NT2/D1 (cell line): ENCODE results near the gene FMR1.

Experiments used
- DNase-seq: peaks from one replicate; pipeline ENCODE4 v3.0.0-alpha.2; 2011; ENCODE audit warnings: low read depth, low spot score
- H3K27me3 ChIP-seq: 2 replicates; pipeline ENCODE4 v1.6.0; 2011; ENCODE audit warnings: mild to moderate bottlenecking; ENCODE audit not compliant: insufficient read length, insufficient read depth
- H3K36me3 ChIP-seq: 2 replicates; pipeline ENCODE4 v1.6.1; 2011; ENCODE audit warnings: mild to moderate bottlenecking, low read length, mixed read lengths; ENCODE audit not compliant: insufficient read depth, insufficient read length
- H3K4me1 ChIP-seq: 2 replicates; pipeline ENCODE4 v1.5.1; 2011; ENCODE audit not compliant: insufficient read depth, insufficient read length
- H3K4me3 ChIP-seq: 2 replicates; pipeline ENCODE4 v1.5.1; 2011; ENCODE audit warnings: low read depth; ENCODE audit not compliant: insufficient read length
- H3K9ac ChIP-seq: 2 replicates; pipeline ENCODE4 v1.6.0; 2011; ENCODE audit warnings: low read depth; ENCODE audit not compliant: insufficient read length
- H3K9me3 ChIP-seq: 2 replicates; pipeline ENCODE4 v1.5.1; 2011; ENCODE audit warnings: mild to moderate bottlenecking, low read length; ENCODE audit not compliant: insufficient read depth
- SUZ12 ChIP-seq: IDR thresholded peaks from 2 replicates; pipeline ENCODE4 v1.6.1; 2011; ENCODE audit not compliant: insufficient read length, insufficient read depth; ENCODE audit errors: extremely low read depth
- YY1 ChIP-seq: IDR thresholded peaks from 2 replicates; pipeline ENCODE4 v1.6.1; 2011; ENCODE audit not compliant: insufficient read length, insufficient read depth
- ZNF274 ChIP-seq: IDR thresholded peaks from 2 replicates; pipeline ENCODE4 v1.6.1; 2011; ENCODE audit warnings: mild to moderate bottlenecking, low read depth, low read length

FMR1 gene

GRCh38 chrX:147948531-147948930, 36.8 kb downstream of the FMR1 start:
- no peak overlapping the region for H3K9ac ChIP-seq
- H3K9me3 ChIP-seq = no peaks in the 10 kb centered on the region
- no peaks in the 10 kb centered on the region for H3K4me1 ChIP-seq
- no peak for DNase-seq
- H3K36me3 ChIP-seq = peaks cover 17% of the 10 kb centered on the region
- H3K27me3 ChIP-seq = no peaks in the 10 kb centered on the region
- no peak for TF ChIP-seq YY1
- TF ChIP-seq ZNF274 = no peak
- TF ChIP-seq SUZ12 = no peak
- H3K4me3 ChIP-seq = no peak overlapping the region

DNA sequence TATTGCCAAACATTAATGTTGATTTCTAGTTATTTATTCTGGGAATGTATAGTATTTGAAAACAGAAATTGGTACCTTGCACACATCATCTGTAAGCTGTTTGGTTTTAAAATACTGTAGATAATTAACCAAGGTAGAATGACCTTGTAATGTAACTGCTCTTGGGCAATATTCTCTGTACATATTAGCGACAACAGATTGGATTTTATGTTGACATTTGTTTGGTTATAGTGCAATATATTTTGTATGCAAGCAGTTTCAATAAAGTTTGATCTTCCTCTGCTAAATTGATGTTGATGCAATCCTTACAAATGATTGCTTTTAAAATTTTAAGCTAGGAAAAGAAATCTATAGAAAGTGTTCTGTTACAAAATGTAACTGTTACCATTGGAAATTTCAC, 38.6 kb downstream of the FMR1 start:
- Histone ChIP-seq H3K9me3 (no peaks in the 10 kb centered on the region), H3K4me3 (no peak overlapping the region), H3K9ac (no peak overlapping the region), H3K27me3 (no peaks in the 10 kb centered on the region), H3K4me1 (no peaks in the 10 kb centered on the region), H3K36me3 (peaks cover 6% of the 10 kb centered on the region)
- TF ChIP-seq SUZ12 = no peak
- TF ChIP-seq ZNF274 = no peak
- TF ChIP-seq YY1 = no peak
- no peak for DNase-seq

DNA sequence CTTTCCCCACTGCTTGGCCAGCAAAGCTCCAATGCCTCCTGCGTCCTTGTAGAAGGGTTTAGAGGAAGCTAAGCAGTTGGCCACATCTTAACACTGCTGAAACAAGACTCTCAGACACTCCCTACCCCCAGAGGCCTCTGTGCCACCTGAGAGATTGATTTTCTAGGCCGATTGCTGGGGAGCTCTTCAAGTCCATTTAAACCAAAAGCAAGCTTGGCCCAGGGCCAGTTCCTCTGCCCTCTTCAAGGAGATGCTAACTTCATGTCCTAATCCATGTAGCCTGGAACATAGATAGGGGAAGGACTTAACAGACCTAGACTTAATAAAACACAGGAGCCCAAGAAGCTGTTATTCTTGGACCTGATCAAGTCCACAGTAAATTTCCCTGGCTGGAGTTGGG, 42.3 kb downstream of the FMR1 start:
- H3K27me3 ChIP-seq = no peaks in the 10 kb centered on the region
- H3K36me3 ChIP-seq = no peaks in the 10 kb centered on the region
- H3K4me1 ChIP-seq = no peaks in the 10 kb centered on the region
- H3K4me3 ChIP-seq = no peak overlapping the region
- DNase-seq = no peak
- H3K9me3 ChIP-seq = no peaks in the 10 kb centered on the region
- no peak for TF ChIP-seq SUZ12
- no peak for TF ChIP-seq YY1
- no peak for TF ChIP-seq ZNF274
- no peak overlapping the region for H3K9ac ChIP-seq

DNA sequence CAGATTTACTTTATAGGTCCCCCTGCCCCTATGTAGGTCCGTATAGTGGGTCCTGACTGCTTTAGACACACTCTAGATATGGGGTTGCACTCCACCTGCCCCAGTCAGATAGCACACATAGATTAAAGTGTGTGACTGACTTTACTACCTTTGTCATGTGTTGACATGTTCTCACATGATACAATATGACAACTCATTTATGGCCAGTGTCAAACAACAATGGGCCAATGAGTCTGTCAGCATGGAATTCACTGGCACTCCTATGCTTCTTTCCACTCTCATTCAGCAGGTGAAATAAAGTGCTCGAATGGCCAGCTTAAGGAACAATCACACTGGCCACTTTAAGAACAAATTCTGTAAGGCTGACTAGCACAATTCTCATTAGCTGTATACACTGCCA, 45.6 kb downstream of the FMR1 start:
- no peak for DNase-seq
- Histone ChIP-seq H3K36me3 (no peaks in the 10 kb centered on the region), H3K4me1 (no peaks in the 10 kb centered on the region), H3K9me3 (no peaks in the 10 kb centered on the region), H3K27me3 (no peaks in the 10 kb centered on the region), H3K9ac (no peak overlapping the region), H3K4me3 (no peak overlapping the region)
- TF ChIP-seq YY1 (no peak), ZNF274 (no peak), SUZ12 (no peak)

DNA sequence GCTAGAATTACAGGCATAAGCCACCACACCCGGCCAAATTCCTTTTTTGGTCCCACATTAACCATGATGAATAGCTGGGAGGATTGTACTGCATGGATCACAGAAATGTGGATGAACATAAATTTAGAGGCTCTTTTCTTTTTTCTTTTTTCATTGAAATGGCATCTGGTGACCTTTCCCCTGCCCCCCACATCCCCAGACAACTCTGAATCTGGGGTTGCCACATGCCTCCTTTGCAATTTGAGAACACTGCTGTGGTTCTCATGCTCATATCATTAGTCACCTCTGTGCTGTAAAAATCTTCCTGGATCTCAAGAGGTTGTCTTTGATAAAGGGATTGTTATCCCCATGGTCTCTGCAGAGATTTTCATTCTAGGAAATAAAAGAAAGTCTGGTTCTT, 46.6 kb downstream of the FMR1 start:
- no peak for TF ChIP-seq SUZ12
- TF ChIP-seq ZNF274 = no peak
- no peak for TF ChIP-seq YY1

DNA sequence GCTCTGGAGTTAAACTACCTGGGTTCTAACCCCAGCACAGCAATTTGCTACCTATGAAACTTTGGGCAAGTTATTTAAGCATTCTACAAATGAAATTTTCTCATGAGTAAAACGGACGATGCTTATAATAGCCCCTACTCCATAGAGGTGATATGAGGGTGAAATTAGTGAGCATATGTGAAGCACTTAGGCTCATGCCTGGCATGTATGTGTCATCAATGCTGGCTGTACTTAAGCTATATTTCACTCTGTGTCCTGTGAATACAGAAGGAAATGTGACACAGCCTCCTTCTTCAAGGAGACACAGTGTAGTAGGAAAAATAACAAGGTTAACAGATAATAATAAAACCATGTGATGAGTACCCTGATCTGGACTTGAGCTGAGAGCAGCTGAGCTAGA, 49.0 kb downstream of the FMR1 start:
- H3K36me3 ChIP-seq = no peaks in the 10 kb centered on the region
- H3K4me1 ChIP-seq = no peaks in the 10 kb centered on the region
- TF ChIP-seq SUZ12 (no peak), ZNF274 (no peak), YY1 (no peak)
- no peak overlapping the region for H3K9ac ChIP-seq
- no peaks in the 10 kb centered on the region for H3K27me3 ChIP-seq
- DNase-seq = no peak
- no peaks in the 10 kb centered on the region for H3K9me3 ChIP-seq
- H3K4me3 ChIP-seq = no peak overlapping the region

More for the DNA sequence above, 46.6 kb downstream of the FMR1 start:
- Histone ChIP-seq H3K4me3 (no peak overlapping the region), H3K27me3 (no peaks in the 10 kb centered on the region), H3K9me3 (no peaks in the 10 kb centered on the region), H3K9ac (no peak overlapping the region), H3K4me1 (no peaks in the 10 kb centered on the region), H3K36me3 (no peaks in the 10 kb centered on the region)
- DNase-seq = no peak

DNA sequence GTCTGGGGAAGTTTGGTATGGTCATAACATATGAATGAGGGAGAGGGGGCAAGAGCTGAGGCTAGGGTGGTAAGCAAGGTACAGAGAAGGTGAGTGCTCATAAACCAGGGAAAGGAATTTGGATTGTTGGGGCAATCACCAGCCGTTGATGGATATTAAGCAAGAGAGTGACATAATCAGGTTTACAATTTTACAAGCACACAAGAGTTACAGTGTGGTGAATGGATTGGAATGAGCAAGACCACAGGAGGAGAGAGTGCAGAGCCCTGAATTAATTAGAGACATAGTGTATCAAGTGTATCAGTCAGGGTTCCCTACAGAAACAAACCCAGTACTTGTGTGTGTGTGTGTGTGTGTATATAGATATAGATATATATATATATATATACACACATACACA, 50.8 kb downstream of the FMR1 start:
- Histone ChIP-seq H3K27me3 (no peaks in the 10 kb centered on the region), H3K9ac (no peak overlapping the region), H3K36me3 (no peaks in the 10 kb centered on the region), H3K9me3 (no peaks in the 10 kb centered on the region), H3K4me1 (no peaks in the 10 kb centered on the region), H3K4me3 (no peak overlapping the region)
- no peak for DNase-seq
- TF ChIP-seq ZNF274 (no peak), YY1 (no peak), SUZ12 (no peak)

DNA sequence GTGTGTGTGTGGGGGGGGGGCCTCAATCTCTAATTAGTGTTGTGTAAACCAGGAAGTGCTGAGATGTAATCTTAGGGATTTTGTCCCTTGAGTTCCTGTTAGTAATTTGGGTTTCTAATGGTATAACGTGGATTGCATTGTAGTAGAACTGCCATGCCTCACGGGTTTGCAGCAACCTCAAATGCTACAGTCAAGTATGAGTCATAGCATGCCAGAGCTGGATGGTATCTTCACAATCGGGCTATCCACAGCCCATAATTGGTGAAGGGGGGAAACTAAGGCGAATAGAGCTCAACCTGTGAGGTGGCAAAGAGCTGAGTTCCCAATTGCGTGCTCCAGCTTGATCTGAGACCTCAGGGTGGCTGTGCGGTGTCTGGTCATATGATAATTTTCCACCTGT, 67.2 kb downstream of the FMR1 start:
- H3K4me1 ChIP-seq = no peaks in the 10 kb centered on the region
- DNase-seq = no peak
- H3K27me3 ChIP-seq = no peaks in the 10 kb centered on the region
- no peaks in the 10 kb centered on the region for H3K36me3 ChIP-seq
- H3K9ac ChIP-seq = no peak overlapping the region
- H3K4me3 ChIP-seq = no peak overlapping the region
- H3K9me3 ChIP-seq = no peaks in the 10 kb centered on the region
- TF ChIP-seq SUZ12 (no peak), ZNF274 (no peak), YY1 (no peak)
